ENCODE data around the gene FREM3. TPM values are rescaled to one million over a fixed set of nuclear protein-coding genes. Genes with fewer than 3 reads are reported as not detected.

The FREM3 gene
- not detected in 2 replicates for polyA plus RNA-seq (2011; rRNA removed)
- polyA plus RNA-seq (2012; cell fraction: cytosol; rRNA removed) = not detected in 2 replicates
- polyA plus RNA-seq (2012; cell fraction: nucleus; rRNA removed) = not detected in 2 replicates
- not detected in 3 replicates for polyA plus RNA-seq (2017; fragmentation: RNase III; extraction: RNeasy Plus Mini Kit Qiagen cat#74134 plus additional on column Dnase treatment)
- polyA minus RNA-seq (2011; rRNA and poly(A)+ RNA removed) = not detected in 2 replicates

GRCh38 chr4:143700416-143701352 lies at the start of gene FREM3:
Gene FREM3 (minus strand): TSS chr4:143700675. CDS start chr4:143700675, 0 bp downstream.
- WGBS (ENCODE audit: missing lambda C conversion rate) = 11% methylated on average over 7 of the region's 64 CpGs
- POLR2A ChIA-PET = interaction anchor here (0.8 kb wide), 1 partner anchor 94 kb away, joined by 6 read pairs; no protein-coding TSS in a partner anchor
- H3K9me3 ChIP-seq = no peaks in the 10 kb centered on the region
- CTCF ChIA-PET = interaction anchor here (1.2 kb wide), 1 partner anchor 141 kb away, joined by 3 read pairs; no protein-coding TSS in a partner anchor
- H3K4me3 ChIP-seq = peak within 1 kb of the TSS; percentile 18; the same call in 1 of the 3 replicates
- TF ChIP-seq SREBF2 (IDR thresholded peaks at IDR 0.05) = no peak
- no peak for TF ChIP-seq HEYL (CRISPR knock-in tag; IDR thresholded peaks at IDR 0.05)
- no peak for TF ChIP-seq TP53 (CRISPR knock-in tag; IDR thresholded peaks at IDR 0.05)
- no peak for TF ChIP-seq MYC (IDR thresholded peaks at IDR 0.05; ENCODE audit: borderline replicate concordance, low read length)
- no peak for TF ChIP-seq POLR2AphosphoS2 (conservative IDR thresholded peaks at IDR 0.05; ENCODE audit: low read length)
- TF ChIP-seq HDAC2 (IDR thresholded peaks at IDR 0.05) = no peak
- TF ChIP-seq CHD4 (IDR thresholded peaks at IDR 0.05; ENCODE audit: borderline replicate concordance) = no peak
- no peak for TF ChIP-seq EHMT2 (IDR thresholded peaks at IDR 0.05; ENCODE audit: low read depth)
- no peak for TF ChIP-seq ZC3H11A (IDR thresholded peaks at IDR 0.05)
- TF ChIP-seq JUN (IDR thresholded peaks at IDR 0.05) = no peak
- no peak for TF ChIP-seq SMC3 (IDR thresholded peaks at IDR 0.05)
- TF ChIP-seq RCOR1 (IDR thresholded peaks at IDR 0.05; ENCODE audit: low read depth, low read length) = no peak
- TF ChIP-seq, protein P1, sequence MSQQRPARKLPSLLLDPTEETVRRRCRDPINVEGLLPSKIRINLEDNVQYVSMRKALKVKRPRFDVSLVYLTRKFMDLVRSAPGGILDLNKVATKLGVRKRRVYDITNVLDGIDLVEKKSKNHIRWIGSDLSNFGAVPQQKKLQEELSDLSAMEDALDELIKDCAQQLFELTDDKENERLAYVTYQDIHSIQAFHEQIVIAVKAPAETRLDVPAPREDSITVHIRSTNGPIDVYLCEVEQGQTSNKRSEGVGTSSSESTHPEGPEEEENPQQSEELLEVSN (IDR thresholded peaks at IDR 0.05; ENCODE audit: borderline replicate concordance, low read depth) = no peak
- TF ChIP-seq BCL3 (IDR thresholded peaks at IDR 0.05) = no peak
- TF ChIP-seq CTCF (IDR thresholded peaks at IDR 0.05) = no peak
- TF ChIP-seq, protein P2, sequence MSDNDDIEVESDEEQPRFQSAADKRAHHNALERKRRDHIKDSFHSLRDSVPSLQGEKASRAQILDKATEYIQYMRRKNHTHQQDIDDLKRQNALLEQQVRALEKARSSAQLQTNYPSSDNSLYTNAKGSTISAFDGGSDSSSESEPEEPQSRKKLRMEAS (IDR thresholded peaks at IDR 0.05) = no peak
- TF ChIP-seq MAFK (IDR thresholded peaks at IDR 0.05; ENCODE audit: partially characterized antibody) = no peak
- no peak for TF ChIP-seq CHD2 (IDR thresholded peaks at IDR 0.05; ENCODE audit: low read length, partially characterized antibody)
- FAIRE-seq (no peak), DNase-seq (ENCODE audit: low read depth in 1 of 2, low spot score in 1 of 2) (no peak), ATAC-seq (peak; percentile 34 to 75; a peak in 5 of 6 replicates)
- no peak within 1 kb of the TSS for H3K27ac ChIP-seq
- H3K4me1 ChIP-seq = no peaks in the 10 kb centered on the region
- peak within 1 kb of the TSS; percentile 63 for H3K4me2 ChIP-seq

- CTCF ChIA-PET = no interaction called here
- H3K4me1 ChIP-seq = no peaks in the 10 kb centered on the region
- TF ChIP-seq RARB (CRISPR knock-in tag; IDR thresholded peaks at IDR 0.05) (no peak), HEYL (CRISPR knock-in tag; IDR thresholded peaks at IDR 0.05) (no peak), MAFK (IDR thresholded peaks at IDR 0.05; ENCODE audit: partially characterized antibody) (peak; percentile 12), PHF8 (IDR thresholded peaks at IDR 0.05; ENCODE audit: borderline replicate concordance, low read depth) (no peak)
- no peak overlapping the region for H3K4me2 ChIP-seq
- no peak overlapping the region for H3K4me3 ChIP-seq
- FAIRE-seq (no peak), DNase-seq (ENCODE audit: low read depth in 1 of 2, low spot score in 1 of 2) (no peak), ATAC-seq (no peak)
- no peaks in the 10 kb centered on the region for H3K9me3 ChIP-seq
- POLR2A ChIA-PET = no interaction called here
- H3K27ac ChIP-seq = no peak overlapping the region
These were observed 45.4 kb upstream of the FREM3 start for GRCh38 chr4:143745874-143746273.
